HCT116 (cell line): ENCODE data around the gene MAGIX. TPM values are rescaled to one million over a fixed set of nuclear protein-coding genes. Genes with fewer than 3 reads are reported as not detected.

ENCODE experiments used
- ATAC-seq: fragments of 200-7000 bp; cut with Tn5 transposase; 2 replicates; pipeline ENCODE4 v1.9.1; 2020; ENCODE audit warnings: mild to moderate bottlenecking, moderate library complexity
- BruUV-seq: library from RNA; stranded (reverse); fragments of 400-500 nt; replicated peaks from 2 replicates; lab custom pipeline; 2021; lab: Mats Ljungman, UMichigan
- CTCF ChIA-PET: fragments of 300-600 bp; sonication (Branson Sonifier 250); formaldehyde crosslinking; loops from one replicate; lab custom pipeline; 2021; ENCODE audit warnings: antibody characterized with exemption; lab: Charles Lee
- POLR2A ChIA-PET: fragments of 300-600, 350-600 bp; sonication (Branson Sonifier 250); formaldehyde crosslinking; loops from one replicate; lab custom pipeline; 2021; ENCODE audit warnings: antibody characterized with exemption; lab: Charles Lee
- RAD21 ChIA-PET, 2 experiments: fragments of 300-600 bp; sonication (Branson Sonifier 250); formaldehyde crosslinking; loops; one replicate each; lab custom pipeline; 2023; ENCODE audit warnings: low total read pairs in 2 of 2; ENCODE audit not compliant: uncharacterized antibody in 2 of 2, unreplicated experiment in 2 of 2, low non-redundant PET in 1 of 2; lab: Charles Lee
- DNase-seq: peaks from one replicate; pipeline ENCODE4 v3.0.0-alpha.2; 2010; ENCODE audit warnings: low read depth, low spot score
- H2AFZ ChIP-seq: fragments of 200-600 bp; shearing (Covaris generic), sonication (generic); 2 replicates; pipeline ENCODE4 v1.6.1; 2017; ENCODE audit warnings: low read depth, mixed run types, mixed read lengths, antibody characterized with exemption, low read length; ENCODE audit not compliant: poor library complexity, severe bottlenecking
- H3K27ac ChIP-seq: 2 replicates; pipeline ENCODE4 v1.5.1; 2012; ENCODE audit warnings: low read depth, low read length
- H3K27me3 ChIP-seq: fragments of 200-600 bp; sonication (generic); 2 replicates; pipeline ENCODE4 v1.6.1; 2016; ENCODE audit warnings: mixed run types, low read length, mixed read lengths; ENCODE audit not compliant: insufficient read depth
- H3K36me3 ChIP-seq, 2 experiments: fragments of 200-500 bp in 1 of 2; fragments of 200-600 bp in 1 of 2; sonication (Bioruptor generic) in 1 of 2; sonication (generic) in 1 of 2; 2 replicates each; pipeline versions ENCODE4 v1.5.1 to v1.6.1; 2014 to 2016; ENCODE audit warnings: low read length in 2 of 2, inconsistent platforms in 1 of 2, mixed read lengths in 1 of 2, mixed run types in 1 of 2; ENCODE audit not compliant: insufficient read depth in 2 of 2, control insufficient read depth in 1 of 2
- H3K4me1 ChIP-seq, 2 experiments: fragments of 200-600 bp in 1 of 2; sonication (generic) in 1 of 2; 2 replicates each; pipeline versions ENCODE4 v1.5.1 to v1.6.1; 2012 to 2017; ENCODE audit warnings: low read length in 2 of 2, inconsistent platforms in 1 of 2, mild to moderate bottlenecking in 1 of 2, mixed read lengths in 1 of 2, mixed run types in 1 of 2, moderate library complexity in 1 of 2; ENCODE audit not compliant: insufficient read depth in 2 of 2, control insufficient read depth in 1 of 2
- H3K4me2 ChIP-seq: fragments of 200-600 bp; sonication (generic); 2 replicates; pipeline ENCODE4 v1.6.1; 2017; ENCODE audit warnings: mixed run types, low read length, mixed read lengths
- H3K4me3 ChIP-seq, 2 experiments: fragments of 200-600 bp in 1 of 2; sonication (generic) in 1 of 2; replicated peaks in 1 of 2; 2 replicates each; pipeline ENCODE4 v1.5.1; 2011 to 2016; ENCODE audit warnings: low read length in 2 of 2, control low read depth in 1 of 2, low read depth in 1 of 2, mild to moderate bottlenecking in 1 of 2, mixed read lengths in 1 of 2, mixed run types in 1 of 2
- H3K79me2 ChIP-seq: fragments of 200-600 bp; sonication (generic); 2 replicates; pipeline ENCODE4 v1.6.1; 2017; ENCODE audit warnings: mild to moderate bottlenecking, mixed run types, low read length, moderate library complexity, mixed read lengths; ENCODE audit not compliant: insufficient read depth
- H3K9ac ChIP-seq: fragments of 200-600 bp; sonication (generic); 2 replicates; pipeline ENCODE4 v1.6.1; 2016; ENCODE audit warnings: low read length, mixed read lengths
- H3K9me2 ChIP-seq: fragments of 200-600 bp; sonication (generic), shearing (Covaris generic); 2 replicates; pipeline ENCODE4 v1.6.1; 2017; ENCODE audit warnings: mixed run types, mild to moderate bottlenecking, moderate library complexity; ENCODE audit not compliant: insufficient read depth
- H3K9me3 ChIP-seq, 2 experiments: fragments of 200-500 bp in 1 of 2; fragments of 200-600 bp in 1 of 2; sonication (Bioruptor generic) in 1 of 2; sonication (generic) in 1 of 2; 2 replicates each; pipeline ENCODE4 v1.6.1; 2014 to 2017; ENCODE audit warnings: low read length in 2 of 2, mixed read lengths in 2 of 2, inconsistent platforms in 1 of 2, low read depth in 1 of 2, mild to moderate bottlenecking in 1 of 2, mixed run types in 1 of 2, moderate library complexity in 1 of 2; ENCODE audit not compliant: control insufficient read depth in 1 of 2, insufficient read depth in 1 of 2
- H4K20me1 ChIP-seq: fragments of 200-600 bp; sonication (generic), shearing (Covaris generic); 2 replicates; pipeline ENCODE4 v1.6.1; 2017; ENCODE audit warnings: mixed run types, mild to moderate bottlenecking, moderate library complexity; ENCODE audit not compliant: insufficient read depth
- ELF1 ChIP-seq: IDR thresholded peaks from 2 replicates; pipeline ENCODE4 v1.6.1; 2012; ENCODE audit warnings: low read depth, borderline replicate concordance
- POLR2AphosphoS5 ChIP-seq: IDR thresholded peaks from 2 replicates; pipeline ENCODE4 v1.6.1; 2011; ENCODE audit warnings: mild to moderate bottlenecking, low read depth, low read length, moderate library complexity
- SP1 ChIP-seq: IDR thresholded peaks from 2 replicates; pipeline ENCODE4 v1.6.1; 2012; ENCODE audit warnings: low read depth
- ZFX ChIP-seq: fragments of 450-650 bp; IDR thresholded peaks from 2 replicates; pipeline ENCODE4 v1.6.1; 2017
- intact Hi-C: fragments of 100-400 bp; cut with micrococcal nuclease; formaldehyde crosslinking; loops from 2 replicates; pipeline ENCODE4 v1.10.0; 2022
- total RNA-seq: library from RNA; stranded (reverse); gene quantifications from one replicate; pipeline ENCODE4 v1.2.1, GENCODE V29; 2021; ENCODE audit not compliant: unreplicated experiment
- TF ChIP-seq, protein P1 (sequence below): IDR thresholded peaks from 2 replicates; pipeline ENCODE4 v1.6.1; 2012
- TF ChIP-seq, protein P2 (sequence below), 3 experiments: fragments of 200-600 bp in 1 of 3; sonication (generic) in 1 of 3; IDR thresholded peaks in 2 of 3; conservative IDR thresholded peaks in 1 of 3; 2 replicates each; pipeline ENCODE4 v1.5.1; 2012 to 2017; ENCODE audit warnings: low read depth in 2 of 3, low read length in 2 of 3, antibody characterized with exemption in 1 of 3, borderline replicate concordance in 1 of 3, control low read depth in 1 of 3, mild to moderate bottlenecking in 1 of 3, mixed read lengths in 1 of 3, mixed run types in 1 of 3, moderate library complexity in 1 of 3; ENCODE audit not compliant: insufficient read depth in 1 of 3

MAGIX gene
- total RNA-seq, 1 experiment from 2014 or later = 2.6 TPM

DNA sequence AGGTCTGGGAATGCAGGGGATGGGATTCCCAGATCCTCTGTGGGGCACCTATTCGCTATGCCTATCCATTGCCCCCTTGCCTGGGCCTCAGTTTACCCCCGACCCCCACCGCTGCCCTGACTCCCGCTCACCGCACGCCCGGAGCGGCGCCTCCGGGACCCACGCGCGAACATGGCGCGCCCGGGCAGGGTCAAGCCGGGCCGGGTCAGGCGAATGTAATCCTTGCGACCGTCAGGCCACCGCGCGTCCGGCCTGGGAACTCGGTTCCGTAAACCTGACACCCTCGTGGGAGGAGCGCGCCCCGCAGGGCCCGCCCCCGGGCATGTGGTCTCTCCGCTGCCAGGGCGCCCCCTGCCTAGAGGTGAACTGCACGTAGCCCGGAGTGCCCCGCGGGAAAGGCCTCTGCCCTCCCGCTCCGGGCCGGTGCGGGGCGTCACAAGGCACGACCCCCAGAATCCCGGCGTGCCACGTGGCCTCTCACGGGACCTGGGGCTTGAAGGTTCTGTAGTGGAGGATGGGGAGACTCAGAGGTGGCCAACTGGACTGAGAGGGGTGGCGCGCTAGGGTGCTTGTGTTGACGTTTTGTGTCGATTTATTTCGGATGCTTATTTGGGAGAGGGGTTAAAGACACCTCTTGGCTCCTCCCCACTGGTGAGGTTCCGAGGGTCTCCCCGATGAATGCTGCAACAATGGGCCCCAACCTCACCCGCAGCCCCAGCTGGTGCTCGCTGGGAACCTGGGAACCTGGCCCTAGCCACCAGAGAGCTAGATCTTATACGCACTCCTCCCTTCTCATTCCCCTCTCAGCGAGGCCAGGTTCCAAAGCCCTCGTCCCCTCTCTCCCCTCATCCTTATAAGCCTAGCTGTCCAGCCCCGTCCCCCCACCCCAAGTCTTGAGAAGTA lies 23.8 kb downstream of the MAGIX start, which contains the start of gene PRICKLE3:
Gene PRICKLE3, minus strand, starts transcription at position 249 of the 903 bp plus-strand sequence. Its CDS starts 76 bp downstream, at position 173.
- peaks cover 3% of the 10 kb centered on the region in 2 experiments; a peak in 2 of 4 replicates for H3K36me3 ChIP-seq
- H3K4me1 ChIP-seq = peaks cover 14 to 37% of the 10 kb centered on the region in 2 experiments
- peak within 1 kb of the TSS; percentile 71 to 81 for H3K4me3 ChIP-seq
- H4K20me1 ChIP-seq = no peaks in the 10 kb centered on the region
- POLR2A ChIA-PET = no interaction called here
- H3K9me3 ChIP-seq = no peaks in the 10 kb centered on the region
- H3K4me2 ChIP-seq = peak within 1 kb of the TSS; percentile 89
- TF ChIP-seq, protein P1, sequence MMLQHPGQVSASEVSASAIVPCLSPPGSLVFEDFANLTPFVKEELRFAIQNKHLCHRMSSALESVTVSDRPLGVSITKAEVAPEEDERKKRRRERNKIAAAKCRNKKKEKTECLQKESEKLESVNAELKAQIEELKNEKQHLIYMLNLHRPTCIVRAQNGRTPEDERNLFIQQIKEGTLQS = no peak
- TF ChIP-seq ELF1 = no peak
- TF ChIP-seq, protein P2, sequence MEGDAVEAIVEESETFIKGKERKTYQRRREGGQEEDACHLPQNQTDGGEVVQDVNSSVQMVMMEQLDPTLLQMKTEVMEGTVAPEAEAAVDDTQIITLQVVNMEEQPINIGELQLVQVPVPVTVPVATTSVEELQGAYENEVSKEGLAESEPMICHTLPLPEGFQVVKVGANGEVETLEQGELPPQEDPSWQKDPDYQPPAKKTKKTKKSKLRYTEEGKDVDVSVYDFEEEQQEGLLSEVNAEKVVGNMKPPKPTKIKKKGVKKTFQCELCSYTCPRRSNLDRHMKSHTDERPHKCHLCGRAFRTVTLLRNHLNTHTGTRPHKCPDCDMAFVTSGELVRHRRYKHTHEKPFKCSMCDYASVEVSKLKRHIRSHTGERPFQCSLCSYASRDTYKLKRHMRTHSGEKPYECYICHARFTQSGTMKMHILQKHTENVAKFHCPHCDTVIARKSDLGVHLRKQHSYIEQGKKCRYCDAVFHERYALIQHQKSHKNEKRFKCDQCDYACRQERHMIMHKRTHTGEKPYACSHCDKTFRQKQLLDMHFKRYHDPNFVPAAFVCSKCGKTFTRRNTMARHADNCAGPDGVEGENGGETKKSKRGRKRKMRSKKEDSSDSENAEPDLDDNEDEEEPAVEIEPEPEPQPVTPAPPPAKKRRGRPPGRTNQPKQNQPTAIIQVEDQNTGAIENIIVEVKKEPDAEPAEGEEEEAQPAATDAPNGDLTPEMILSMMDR (IDR thresholded peaks at IDR 0.05 in 2 of 3, conservative IDR thresholded peaks at IDR 0.05 in 1 of 3; ENCODE audit: borderline replicate concordance in 1 of 3, insufficient read depth in 1 of 3, low read depth in 2 of 3, low read length in 2 of 3) = peak in 2 of 3 experiments; percentile 30 to 41; a peak in 2 of 6 replicates
- peak; percentile 23; the same call in 1 of the 2 replicates for TF ChIP-seq ZFX
- no peak for TF ChIP-seq SP1
- peak; percentile 71 for TF ChIP-seq POLR2AphosphoS5
- ATAC-seq (peak; percentile 18), DNase-seq (no peak)
- no peak within 1 kb of the TSS for H2AFZ ChIP-seq
- RAD21 ChIA-PET = no interaction called here
- CTCF ChIA-PET = interaction anchor here (0.6 kb wide), 1 partner anchor 638 kb away, joined by 3 read pairs; no protein-coding TSS in a partner anchor
- TSS peak; percentile 41 for BruUV-seq
- no peaks in the 10 kb centered on the region for H3K27me3 ChIP-seq
- peak within 1 kb of the TSS; percentile 82 for H3K9ac ChIP-seq
- intact Hi-C loops = no loop called here
- peaks cover 24% of the 10 kb centered on the region for H3K79me2 ChIP-seq
- H3K9me2 ChIP-seq = no peaks in the 10 kb centered on the region
- H3K27ac ChIP-seq = peak within 1 kb of the TSS; percentile 84
